ENCODE measurements around the gene TMEM60. TPM values are rescaled to one million over a fixed set of nuclear protein-coding genes. Genes with fewer than 3 reads are reported as not detected.
"Not testable (repeated sequence)": the region's sequence is repeated elsewhere in the genome, so short reads cannot be mapped to it uniquely, and the experiment has no call there.

Gene TMEM60
- polyA plus RNA-seq, 1 experiment = 43.1 TPM

DNA sequence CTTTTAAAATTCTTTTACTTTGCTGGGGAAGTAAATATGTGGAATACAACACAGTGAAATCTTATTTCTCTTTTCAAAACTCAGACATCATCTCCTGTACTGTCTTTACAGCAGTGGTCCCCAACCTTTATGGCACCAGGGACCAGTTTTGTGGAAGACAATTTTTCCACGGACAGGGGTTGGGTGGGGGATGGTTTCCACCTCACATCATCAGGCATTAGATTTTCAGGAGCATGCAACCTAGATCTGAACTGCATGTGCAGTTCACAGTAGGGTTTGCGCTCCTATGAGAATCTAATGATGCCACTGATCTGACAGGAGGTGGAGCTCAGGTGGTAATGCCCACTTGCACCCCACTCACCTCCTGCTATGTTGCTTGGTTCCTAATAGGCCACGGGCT lies 12.2 kb downstream of the TMEM60 start:
- POLR2A ChIA-PET = no interaction called here
- TF ChIP-seq, protein P1, sequence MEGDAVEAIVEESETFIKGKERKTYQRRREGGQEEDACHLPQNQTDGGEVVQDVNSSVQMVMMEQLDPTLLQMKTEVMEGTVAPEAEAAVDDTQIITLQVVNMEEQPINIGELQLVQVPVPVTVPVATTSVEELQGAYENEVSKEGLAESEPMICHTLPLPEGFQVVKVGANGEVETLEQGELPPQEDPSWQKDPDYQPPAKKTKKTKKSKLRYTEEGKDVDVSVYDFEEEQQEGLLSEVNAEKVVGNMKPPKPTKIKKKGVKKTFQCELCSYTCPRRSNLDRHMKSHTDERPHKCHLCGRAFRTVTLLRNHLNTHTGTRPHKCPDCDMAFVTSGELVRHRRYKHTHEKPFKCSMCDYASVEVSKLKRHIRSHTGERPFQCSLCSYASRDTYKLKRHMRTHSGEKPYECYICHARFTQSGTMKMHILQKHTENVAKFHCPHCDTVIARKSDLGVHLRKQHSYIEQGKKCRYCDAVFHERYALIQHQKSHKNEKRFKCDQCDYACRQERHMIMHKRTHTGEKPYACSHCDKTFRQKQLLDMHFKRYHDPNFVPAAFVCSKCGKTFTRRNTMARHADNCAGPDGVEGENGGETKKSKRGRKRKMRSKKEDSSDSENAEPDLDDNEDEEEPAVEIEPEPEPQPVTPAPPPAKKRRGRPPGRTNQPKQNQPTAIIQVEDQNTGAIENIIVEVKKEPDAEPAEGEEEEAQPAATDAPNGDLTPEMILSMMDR (IDR thresholded peaks at IDR 0.05; ENCODE audit: low read depth, low read length) = no peak
- Histone ChIP-seq H3K4me3 (ENCODE audit: low read depth, low read length) (no peak overlapping the region), H3K9me3 (ENCODE audit: control insufficient read depth, insufficient read depth, low read length) (peaks cover 8% of the 10 kb centered on the region; the same call in 1 of the 2 replicates), H3K27ac (ENCODE audit: low read depth, low read length) (no peak overlapping the region), H3K27me3 (ENCODE audit: control insufficient read depth, insufficient read depth, low read length) (no peaks in the 10 kb centered on the region)
- CTCF ChIA-PET = no interaction called here
- DNase-seq (ENCODE audit: low read depth, low spot score) = no peak

DNA sequence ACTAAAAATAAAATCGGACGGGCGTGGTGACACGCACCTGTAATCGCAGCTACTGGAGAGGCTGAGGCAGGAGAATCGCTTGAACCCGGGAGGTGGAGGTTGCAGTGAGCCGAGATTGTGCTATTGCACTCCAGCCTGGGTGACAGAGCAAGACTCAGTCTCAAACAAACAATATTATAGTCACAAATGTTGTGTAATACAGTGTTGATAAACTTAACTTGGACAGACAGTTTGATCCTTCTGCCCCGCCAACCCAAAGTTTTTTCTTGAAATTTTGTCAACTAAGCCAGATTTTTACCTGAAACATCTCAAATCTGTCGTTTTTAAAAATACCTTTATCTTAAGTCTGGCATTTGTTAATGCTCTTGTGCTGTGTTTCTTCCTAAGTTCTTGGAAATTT lies 13.8 kb downstream of the TMEM60 start:
- H3K27me3 ChIP-seq (ENCODE audit: control insufficient read depth, insufficient read depth, low read length); H3K9me3 ChIP-seq (ENCODE audit: control insufficient read depth, insufficient read depth, low read length); DNase-seq (ENCODE audit: low read depth, low spot score); H3K4me3 ChIP-seq (ENCODE audit: low read depth, low read length); CTCF ChIA-PET; H3K27ac ChIP-seq (ENCODE audit: low read depth, low read length); POLR2A ChIA-PET: not testable (repeated sequence)

DNA sequence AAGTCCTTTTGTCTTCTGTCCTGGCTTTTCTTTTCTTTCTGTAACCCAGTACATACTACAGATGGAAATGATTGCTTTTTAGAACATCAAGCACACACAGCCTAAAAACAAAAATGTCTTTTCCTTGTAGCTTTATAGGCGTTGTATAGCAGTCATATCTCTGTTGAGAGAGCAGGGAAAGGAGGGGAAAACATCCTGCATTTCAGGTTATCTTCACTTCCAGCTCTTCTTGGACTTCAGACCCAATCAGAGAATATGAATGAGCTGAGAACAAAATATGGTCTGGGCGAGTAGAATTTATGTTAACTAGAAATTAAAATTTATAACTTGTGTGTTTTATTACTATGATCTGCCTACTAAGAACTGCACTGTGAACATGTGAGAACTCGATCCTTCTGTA lies 14.7 kb downstream of the TMEM60 start:
- Histone ChIP-seq H3K9me3 (ENCODE audit: control insufficient read depth, insufficient read depth, low read length) (peaks cover 8% of the 10 kb centered on the region; the same call in 1 of the 2 replicates), H3K27me3 (ENCODE audit: control insufficient read depth, insufficient read depth, low read length) (no peaks in the 10 kb centered on the region), H3K4me3 (ENCODE audit: low read depth, low read length) (no peak overlapping the region), H3K27ac (ENCODE audit: low read depth, low read length) (no peak overlapping the region)
- TF ChIP-seq, protein P1 (IDR thresholded peaks at IDR 0.05; ENCODE audit: low read depth, low read length) = no peak
- no peak for DNase-seq (ENCODE audit: low read depth, low spot score)
- CTCF ChIA-PET = no interaction called here
- POLR2A ChIA-PET = no interaction called here

DNA sequence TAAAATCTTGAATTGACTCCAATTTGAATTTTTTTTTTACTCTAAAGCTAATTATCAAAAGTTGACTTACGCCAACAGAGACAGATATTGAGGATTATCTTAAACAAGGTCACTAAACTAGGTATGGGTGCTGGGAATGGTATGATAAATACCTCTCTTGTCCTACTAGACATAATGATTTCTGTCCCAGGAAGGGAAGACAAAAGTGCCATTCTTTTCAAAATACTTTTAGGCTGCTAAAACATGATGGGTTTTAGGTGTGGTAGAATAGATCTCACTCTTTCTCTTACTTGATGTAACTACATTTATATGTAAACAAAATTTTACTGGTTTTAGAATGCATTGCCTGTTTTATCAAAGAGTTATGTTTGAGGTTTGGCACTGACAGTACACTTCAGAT lies 15.1 kb downstream of the TMEM60 start:
- Histone ChIP-seq H3K9me3 (ENCODE audit: control insufficient read depth, insufficient read depth, low read length) (peaks cover 8% of the 10 kb centered on the region; the same call in 1 of the 2 replicates), H3K27me3 (ENCODE audit: control insufficient read depth, insufficient read depth, low read length) (no peaks in the 10 kb centered on the region), H3K4me3 (ENCODE audit: low read depth, low read length) (no peak overlapping the region), H3K27ac (ENCODE audit: low read depth, low read length) (no peak overlapping the region)
- POLR2A ChIA-PET = no interaction called here
- TF ChIP-seq, protein P1 (IDR thresholded peaks at IDR 0.05; ENCODE audit: low read depth, low read length) = no peak
- CTCF ChIA-PET = no interaction called here
- DNase-seq (ENCODE audit: low read depth, low spot score) = no peak

DNA sequence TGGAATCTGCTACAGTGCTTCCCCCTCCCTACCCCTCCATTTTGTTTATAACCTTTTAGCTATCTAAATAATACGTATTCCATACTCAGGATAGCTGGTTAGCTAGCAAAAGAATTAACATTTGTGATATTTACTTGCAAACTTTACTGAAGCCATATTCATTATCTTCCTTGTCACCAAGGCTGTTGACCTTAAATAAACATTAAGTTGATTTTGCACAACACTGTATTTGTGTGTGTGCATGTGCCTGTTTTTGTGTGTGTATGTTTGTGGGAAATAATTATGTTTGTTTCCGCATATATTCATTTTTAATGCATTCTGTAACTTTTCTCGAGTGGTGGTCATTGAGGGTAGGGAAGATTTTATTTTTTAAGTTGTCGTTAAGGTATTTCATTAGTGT lies 15.9 kb downstream of the TMEM60 start:
- no peak overlapping the region for H3K27ac ChIP-seq (ENCODE audit: low read depth, low read length)
- CTCF ChIA-PET = no interaction called here
- DNase-seq (ENCODE audit: low read depth, low spot score) = no peak
- H3K9me3 ChIP-seq (ENCODE audit: control insufficient read depth, insufficient read depth, low read length) = peaks cover 8% of the 10 kb centered on the region; the same call in 1 of the 2 replicates
- TF ChIP-seq, protein P1 (IDR thresholded peaks at IDR 0.05; ENCODE audit: low read depth, low read length) = no peak
- H3K4me3 ChIP-seq (ENCODE audit: low read depth, low read length) = no peak overlapping the region
- H3K27me3 ChIP-seq (ENCODE audit: control insufficient read depth, insufficient read depth, low read length) = no peaks in the 10 kb centered on the region
- POLR2A ChIA-PET = no interaction called here

DNA sequence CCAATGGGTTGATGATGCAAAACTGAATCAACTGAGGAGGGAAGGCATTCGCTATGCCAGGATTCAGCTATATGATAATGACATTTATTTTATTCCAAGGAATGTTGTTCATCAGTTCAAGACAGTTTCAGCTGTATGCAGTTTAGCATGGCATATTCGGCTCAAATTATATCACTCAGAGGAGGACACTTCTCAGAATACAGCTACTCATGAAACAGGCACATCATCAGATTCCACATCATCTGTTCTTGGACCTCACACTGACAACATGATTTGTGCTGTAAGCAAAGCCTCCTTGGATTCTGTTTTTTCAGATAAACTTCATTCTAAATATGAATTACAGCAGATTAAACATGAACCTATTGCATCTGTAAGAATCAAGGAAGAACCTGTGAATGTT lies 19.7 kb downstream of the TMEM60 start:
- TF ChIP-seq, protein P1 (IDR thresholded peaks at IDR 0.05; ENCODE audit: low read depth, low read length) = no peak
- ChIA-PET CTCF (interaction anchor here (2.2 kb wide), 1 partner anchor 127 kb away, joined by 9 read pairs; no protein-coding TSS in a partner anchor), POLR2A (no interaction called here)
- Histone ChIP-seq H3K9me3 (ENCODE audit: control insufficient read depth, insufficient read depth, low read length) (no peaks in the 10 kb centered on the region), H3K27me3 (ENCODE audit: control insufficient read depth, insufficient read depth, low read length) (no peaks in the 10 kb centered on the region), H3K27ac (ENCODE audit: low read depth, low read length) (no peak overlapping the region), H3K4me3 (ENCODE audit: low read depth, low read length) (no peak overlapping the region)
- no peak for DNase-seq (ENCODE audit: low read depth, low spot score)
